Hematopoietic multipotent progenitor cell treated with erythropoietin and hydrocortisone succinate and interleukin-3 and kit ligand, for 4 days (in vitro differentiated cells): ENCODE results near the gene CPN2.
A peak's percentile ranks its signal among the peaks of the same experiment; 100 is the strongest.

Experiments used
- DNase-seq: peaks from one replicate; pipeline ENCODE4 v3.0.0-alpha.2; 2015

The CPN2 gene

GRCh38 chr3:194380326-194380725, 29.2 kb upstream of the CPN2 start:
- no peak for DNase-seq

DNA sequence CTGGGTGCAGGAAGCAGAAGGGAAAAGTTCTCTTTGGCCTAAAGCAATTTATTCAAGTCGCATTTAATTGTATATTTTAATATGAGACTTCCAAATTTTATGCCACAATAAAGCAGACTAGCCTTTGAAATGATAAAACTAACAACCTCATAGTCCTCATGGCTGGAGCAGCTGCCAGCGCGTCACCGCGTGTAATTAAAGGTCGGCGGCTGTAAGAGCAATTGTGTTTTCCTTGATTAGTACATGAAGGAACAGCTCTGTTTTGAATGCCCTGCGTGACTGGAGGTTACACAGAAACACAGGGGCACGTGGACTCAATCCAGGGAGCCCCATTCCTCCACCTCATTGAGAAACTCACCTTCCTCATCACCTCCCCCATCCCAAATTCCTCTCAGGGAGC, 28.5 kb upstream of the CPN2 start:
- DNase-seq = no peak

DNA sequence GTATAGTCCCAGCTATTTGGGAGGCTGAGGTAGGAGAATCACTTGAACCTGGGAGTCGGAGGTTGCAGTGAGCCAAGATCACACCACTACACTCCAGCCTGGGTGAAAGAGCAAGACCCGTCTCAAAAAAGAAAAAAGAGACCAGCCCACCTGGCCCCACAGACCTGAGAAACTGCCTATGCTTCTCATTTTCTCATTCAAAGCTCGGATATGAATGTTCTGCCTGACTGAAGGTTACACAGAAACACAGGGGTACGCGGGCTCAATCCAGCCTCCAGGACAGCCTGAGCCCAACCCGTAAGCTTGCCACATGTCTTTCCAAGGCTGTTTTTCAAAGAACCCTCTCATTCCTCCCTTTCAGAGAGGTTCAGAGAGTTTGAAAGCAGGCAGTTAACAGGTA, 28.1 kb upstream of the CPN2 start:
- DNase-seq = no peak

- DNase-seq = no peak
These were observed 26.6 kb upstream of the CPN2 start for GRCh38 chr3:194377708-194378107.

DNA sequence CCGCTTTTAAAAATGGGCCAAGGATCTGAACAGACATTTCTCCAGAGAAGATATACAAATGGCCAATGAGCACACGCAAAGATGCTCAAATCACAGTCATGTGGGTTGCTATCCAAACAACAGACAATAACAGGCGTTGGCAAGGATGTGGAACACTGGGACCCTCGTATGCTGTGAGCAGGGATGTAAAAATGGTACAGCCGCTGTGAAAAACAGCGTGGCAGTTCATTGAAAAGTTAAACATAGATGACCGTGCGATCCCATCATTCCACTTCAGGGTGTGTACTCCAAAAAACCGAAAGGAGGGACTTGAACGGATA, 25.1 kb upstream of the CPN2 start:
- no peak for DNase-seq

- DNase-seq = no peak
These were observed 24.5 kb upstream of the CPN2 start for GRCh38 chr3:194375473-194376240.

GRCh38 chr3:194374935-194375334, 23.8 kb upstream of the CPN2 start:
- DNase-seq = no peak

- no peak for DNase-seq
These were observed 22.8 kb upstream of the CPN2 start for GRCh38 chr3:194373899-194374298.

- no peak for DNase-seq
These were observed 21.9 kb upstream of the CPN2 start for GRCh38 chr3:194373028-194373427.

DNA sequence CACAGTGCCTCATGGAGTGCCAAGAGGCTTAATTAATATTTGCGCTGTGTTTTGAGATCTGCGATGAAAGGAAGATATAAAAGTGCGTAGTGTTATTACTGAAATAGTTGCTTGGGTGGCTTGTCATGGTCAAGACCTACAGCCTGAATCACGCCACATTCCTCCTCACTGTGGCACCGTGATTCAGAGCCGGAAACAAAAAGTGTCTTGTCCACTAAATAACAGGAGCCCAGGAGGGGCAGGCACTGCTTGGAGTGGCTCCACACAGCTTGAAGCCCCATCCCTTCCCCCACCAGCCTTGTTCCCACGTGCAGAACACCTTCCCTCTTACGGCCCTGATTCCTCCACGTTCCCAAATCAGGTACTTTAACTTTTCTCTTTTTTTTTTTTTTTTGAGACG, 19.6 kb upstream of the CPN2 start:
- DNase-seq = no peak

- peak; percentile 26 for DNase-seq
These were observed 18.6 kb upstream of the CPN2 start, which contains the start of gene LRRC15 for GRCh38 chr3:194369522-194370279. TSS of gene LRRC15 (minus strand) at chr3:194369743. CDS start at chr3:194361043, 8,700 bp downstream.

- DNase-seq = no peak
These were observed 17.8 kb upstream of the CPN2 start for GRCh38 chr3:194368918-194369317.

DNA sequence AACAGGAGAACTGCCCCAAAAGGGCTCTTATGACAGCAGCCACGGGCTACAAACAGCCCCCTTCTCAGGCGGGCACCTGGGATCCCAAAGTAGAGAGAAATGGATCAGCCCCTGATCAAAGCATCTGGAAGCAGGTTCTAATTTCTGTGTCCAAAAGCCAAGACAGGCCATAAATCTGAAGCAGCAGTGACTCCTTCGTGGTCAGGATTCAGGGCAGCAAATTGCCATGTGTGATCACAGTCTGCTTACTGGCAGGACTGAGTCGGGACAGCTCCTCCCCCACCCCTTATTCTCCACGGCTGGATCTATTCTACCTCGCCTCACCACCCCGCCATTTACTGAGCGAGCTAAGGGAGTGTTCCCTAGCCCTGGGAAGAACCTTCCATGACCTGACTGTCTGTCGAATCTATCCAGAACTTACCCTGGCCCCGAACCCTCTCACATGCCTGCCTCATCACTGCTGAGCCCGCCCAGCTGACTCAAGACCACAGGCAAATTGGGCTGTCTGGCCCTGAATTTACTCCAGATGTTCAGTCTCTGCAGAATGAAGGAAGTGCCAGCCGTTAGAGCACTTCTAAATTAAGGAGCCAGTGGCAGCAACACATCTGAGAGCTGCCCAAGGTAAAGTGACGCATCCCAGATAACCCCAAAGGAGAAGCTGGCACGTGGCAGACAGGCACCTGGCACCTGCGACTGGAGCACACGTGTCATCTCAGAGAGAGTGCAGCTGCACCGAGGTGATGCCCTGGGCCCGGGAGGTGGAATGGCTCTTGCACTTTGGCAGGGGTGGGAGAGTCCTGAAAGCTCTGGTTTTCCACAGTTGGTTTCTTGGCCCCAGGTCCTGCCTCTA, 17.1 kb upstream of the CPN2 start:
- no peak for DNase-seq

DNA sequence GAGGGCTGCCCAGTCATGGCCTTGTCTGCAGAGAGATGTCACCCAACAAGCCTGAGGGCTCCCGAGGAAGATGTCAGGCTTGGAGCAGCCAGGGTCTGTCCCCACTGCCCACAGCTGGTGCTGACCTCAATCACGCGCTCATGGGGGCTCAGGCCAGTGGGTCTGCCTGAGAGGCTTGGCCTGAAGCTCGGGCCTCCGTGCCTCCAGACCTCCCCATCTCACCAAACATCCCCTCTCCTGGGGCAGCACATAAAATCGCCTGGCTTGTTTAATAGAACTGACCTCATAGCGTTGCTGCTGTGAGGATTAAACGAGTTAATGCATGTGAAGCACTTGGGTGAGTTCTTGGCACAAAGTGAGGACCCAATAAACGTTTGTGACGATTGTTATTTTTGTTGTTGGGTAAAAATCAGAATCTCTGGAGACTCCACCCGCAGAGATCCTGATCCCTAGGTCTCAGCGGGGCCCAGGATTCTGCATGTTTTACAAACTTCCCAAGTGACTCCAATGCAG, 14.9 kb upstream of the CPN2 start:
- no peak for DNase-seq

DNA sequence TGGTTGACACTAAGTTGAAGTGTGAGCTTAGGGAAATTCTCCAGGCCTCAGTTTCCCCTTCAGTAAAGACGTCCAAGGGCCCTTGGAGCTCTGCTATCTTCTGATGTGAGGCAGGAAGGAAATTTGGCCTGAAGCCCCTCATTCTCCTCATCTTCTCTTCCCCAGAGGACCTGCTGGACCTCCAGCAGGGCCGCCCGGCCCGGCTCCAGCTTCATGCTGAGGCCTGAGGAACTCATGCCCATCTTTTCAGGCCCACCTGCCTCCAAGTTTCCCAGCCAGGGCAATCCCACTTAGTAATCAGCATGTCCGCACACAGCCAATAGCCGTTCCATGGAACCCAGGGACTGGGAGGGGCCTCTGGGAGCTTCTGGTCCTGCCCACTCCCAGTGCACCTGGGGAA, 14.4 kb upstream of the CPN2 start:
- DNase-seq = no peak

- no peak for DNase-seq
These were observed 13.7 kb upstream of the CPN2 start for GRCh38 chr3:194364652-194365434.

GRCh38 chr3:194364314-194364651, 13.2 kb upstream of the CPN2 start:
- DNase-seq = no peak

GRCh38 chr3:194360568-194360967, 9.4 kb upstream of the CPN2 start:
- DNase-seq = no peak

DNA sequence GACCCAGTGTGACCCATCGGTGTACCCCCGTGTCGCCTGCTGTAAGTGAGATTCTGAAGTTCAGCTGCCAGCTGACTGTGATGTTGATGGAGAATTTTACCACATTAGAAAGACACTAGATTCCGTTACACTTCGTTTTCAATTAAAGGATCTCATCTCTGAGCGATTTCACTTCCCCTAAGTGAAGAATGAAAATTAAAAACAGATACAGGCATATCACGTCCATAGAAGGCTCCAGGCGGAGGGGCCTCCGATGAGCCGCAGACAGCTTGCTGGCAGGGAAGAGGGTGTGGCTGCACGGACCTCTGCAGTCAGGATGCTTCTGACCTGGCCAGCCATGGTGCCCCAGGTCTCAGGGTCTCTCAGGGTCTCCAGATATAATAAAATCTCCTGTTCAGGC, 6.6 kb upstream of the CPN2 start:
- no peak for DNase-seq

DNA sequence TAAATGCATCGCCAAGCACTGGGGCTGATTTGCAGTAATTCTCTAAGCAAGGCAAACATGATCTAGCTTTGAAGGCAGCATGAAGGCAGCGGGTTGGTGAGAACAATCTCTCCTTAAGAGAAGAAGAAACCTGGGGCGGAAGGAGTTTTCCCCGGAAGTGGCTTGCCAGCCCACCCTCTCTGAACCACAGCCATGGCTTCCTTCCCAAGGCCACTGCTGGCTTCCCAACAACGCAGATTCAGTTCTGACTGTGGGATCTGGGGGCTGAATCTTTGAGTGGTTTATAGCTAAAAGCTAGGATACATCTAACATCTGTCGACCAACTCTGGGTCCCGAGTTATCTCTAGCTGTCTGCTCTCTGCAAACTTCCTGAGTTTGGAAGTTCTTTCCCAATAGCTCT, 4.3 kb upstream of the CPN2 start:
- no peak for DNase-seq

DNA sequence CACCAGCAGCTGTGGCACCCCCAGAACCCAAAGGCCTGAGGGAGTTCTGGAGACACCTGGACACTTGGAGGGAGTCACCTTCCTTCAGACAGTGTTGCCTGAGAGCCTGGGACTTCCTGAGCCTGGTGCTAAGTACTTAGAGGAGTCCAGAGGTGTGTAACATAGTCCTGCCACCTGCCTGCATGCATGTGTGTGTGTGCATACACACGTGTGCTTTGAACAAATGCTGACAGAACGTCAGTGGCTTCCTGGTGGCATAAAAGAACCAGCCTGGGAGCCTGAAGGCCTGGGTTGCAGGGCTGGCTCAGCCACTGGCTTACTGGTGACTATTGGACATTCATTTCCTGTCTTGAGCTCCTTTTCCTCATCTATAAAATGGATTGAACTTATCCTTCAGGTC, 3.2 kb upstream of the CPN2 start:
- no peak for DNase-seq

DNA sequence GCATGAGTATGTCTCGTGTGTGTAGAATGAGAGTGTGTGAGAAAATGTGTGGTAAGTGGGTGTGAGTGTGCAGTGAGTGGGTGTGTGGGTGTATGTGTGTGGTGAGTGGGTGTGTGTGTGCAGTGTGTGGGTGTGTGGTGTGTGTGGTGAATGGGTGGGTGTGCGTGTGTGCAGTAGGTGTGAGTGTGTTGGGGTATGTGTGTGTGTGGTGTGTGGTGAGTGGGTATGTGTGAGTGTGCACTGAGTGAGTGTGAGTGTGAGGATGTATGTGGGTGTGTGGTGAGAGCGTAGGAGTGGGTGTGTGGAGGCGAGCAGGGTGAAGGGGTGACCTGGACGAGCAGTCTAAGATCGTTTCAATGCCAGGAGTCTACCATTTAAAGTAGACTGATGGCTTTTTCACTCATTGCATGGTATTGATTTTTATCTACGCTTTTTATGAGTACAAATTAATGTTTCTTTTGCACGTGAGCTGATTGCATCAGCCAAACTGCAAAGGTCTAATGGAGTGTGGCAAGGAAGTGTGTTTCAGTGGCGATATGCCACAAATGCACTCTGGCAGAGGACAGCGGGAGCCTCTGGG, 1.6 kb upstream of the CPN2 start:
- no peak for DNase-seq
